IMR-90 (cell line): ENCODE measurements around the gene NPSR1. TPM values are rescaled to one million over a fixed set of nuclear protein-coding genes. Genes with fewer than 3 reads are reported as not detected.

Experiments used
- ATAC-seq: fragments of 200-7000 bp; cut with Tn5 transposase; 2 replicates; pipeline ENCODE4 v1.9.1; 2020; ENCODE audit warnings: low read depth, mild to moderate bottlenecking, moderate library complexity
- BruUV-seq: library from RNA; stranded (reverse); fragments of 400-500 nt; replicated peaks from 2 replicates; lab custom pipeline; 2021; lab: Mats Ljungman, UMichigan
- CTCF ChIA-PET: fragments of 300-600 bp; formaldehyde crosslinking; extraction: SDS; loops from one replicate; lab custom pipeline; 2021; ENCODE audit warnings: antibody characterized with exemption; lab: Yijun Ruan, JAX
- POLR2A ChIA-PET: fragments of 300-600 bp; sonication (Branson Sonifier 250); formaldehyde crosslinking; loops from one replicate; lab custom pipeline; 2022; ENCODE audit warnings: antibody characterized with exemption; ENCODE audit not compliant: unreplicated experiment; lab: Charles Lee
- DNase-seq: peaks from one replicate; pipeline ENCODE4 v3.0.0; 2013
- H2AFZ ChIP-seq: replicated peaks from 2 replicates; pipeline ENCODE3; 2013; ENCODE audit warnings: low read length, mild to moderate bottlenecking; ENCODE audit not compliant: poor library complexity
- H2AK5ac ChIP-seq: 2 replicates; pipeline ENCODE4 v1.6.1; 2013; ENCODE audit warnings: low read depth, low read length, inconsistent platforms
- H2AK9ac ChIP-seq: replicated peaks from 2 replicates; pipeline ENCODE3; 2013; ENCODE audit warnings: mild to moderate bottlenecking, low read depth, low read length, moderate library complexity; ENCODE audit not compliant: poor library complexity
- H2BK120ac ChIP-seq: 2 replicates; pipeline ENCODE4 v1.6.1; 2013; ENCODE audit warnings: low read depth, low read length, inconsistent platforms
- H2BK15ac ChIP-seq: 3 replicates; pipeline ENCODE4 v1.6.1; 2013; ENCODE audit warnings: low read depth, low read length, inconsistent platforms
- H2BK20ac ChIP-seq: 2 replicates; pipeline ENCODE4 v1.6.1; 2013; ENCODE audit warnings: low read depth, mild to moderate bottlenecking, inconsistent platforms, low read length, moderate library complexity
- H2BK5ac ChIP-seq: 2 replicates; pipeline ENCODE4 v1.6.1; 2013; ENCODE audit warnings: mild to moderate bottlenecking, low read depth, low read length, inconsistent platforms; ENCODE audit not compliant: poor library complexity, severe bottlenecking
- H3K14ac ChIP-seq: replicated peaks from 2 replicates; pipeline ENCODE4 v1.6.1; 2013; ENCODE audit warnings: low read depth, low read length, inconsistent platforms
- H3K18ac ChIP-seq: 2 replicates; pipeline ENCODE4 v1.6.1; 2013; ENCODE audit warnings: low read depth, low read length, control low read depth
- H3K23ac ChIP-seq: 2 replicates; pipeline ENCODE4 v1.6.1; 2013; ENCODE audit warnings: low read depth, low read length, inconsistent platforms
- H3K27ac ChIP-seq: 2 replicates; pipeline ENCODE4 v1.5.1; 2013; ENCODE audit warnings: mild to moderate bottlenecking, control low read depth, low read length; ENCODE audit not compliant: insufficient read depth
- H3K27me3 ChIP-seq: 2 replicates; pipeline ENCODE4 v1.6.1; 2013; ENCODE audit warnings: low read length; ENCODE audit not compliant: control insufficient read depth, insufficient read depth
- H3K36me3 ChIP-seq: 2 replicates; pipeline ENCODE4 v1.6.1; 2013; ENCODE audit warnings: low read length, mixed read lengths; ENCODE audit not compliant: control insufficient read depth, insufficient read depth
- H3K4ac ChIP-seq: 2 replicates; pipeline ENCODE4 v1.6.1; 2013; ENCODE audit warnings: low read depth, low read length, inconsistent platforms
- H3K4me1 ChIP-seq: 2 replicates; pipeline ENCODE4 v1.6.1; 2013; ENCODE audit warnings: low read length, mixed read lengths; ENCODE audit not compliant: control insufficient read depth, insufficient read depth
- H3K4me2 ChIP-seq: 2 replicates; pipeline ENCODE4 v1.6.1; 2013; ENCODE audit warnings: low read depth, mild to moderate bottlenecking, control low read depth, low read length, moderate library complexity
- H3K4me3 ChIP-seq: 2 replicates; pipeline ENCODE4 v1.5.1; 2013; ENCODE audit warnings: low read depth, mild to moderate bottlenecking, control low read depth, low read length, moderate library complexity; ENCODE audit not compliant: insufficient read depth
- H3K56ac ChIP-seq: 2 replicates; pipeline ENCODE4 v1.6.1; 2013; ENCODE audit warnings: low read length, inconsistent platforms; ENCODE audit not compliant: insufficient read depth; ENCODE audit errors: extremely low read depth
- H3K79me1 ChIP-seq, 2 experiments: 2 replicates each; pipeline ENCODE4 v1.6.1; 2013; ENCODE audit warnings: low read length in 2 of 2, inconsistent platforms in 1 of 2, low read depth in 1 of 2
- H3K9ac ChIP-seq: 2 replicates; pipeline ENCODE4 v1.6.1; 2013; ENCODE audit warnings: low read depth, low read length, control low read depth
- H3K9me1 ChIP-seq: 2 replicates; pipeline ENCODE4 v1.6.1; 2013; ENCODE audit warnings: low read length, inconsistent platforms; ENCODE audit not compliant: insufficient read depth
- H3K9me3 ChIP-seq: 2 replicates; pipeline ENCODE4 v1.6.1; 2013; ENCODE audit warnings: low read length; ENCODE audit not compliant: control insufficient read depth, insufficient read depth
- H4K20me1 ChIP-seq: 2 replicates; pipeline ENCODE4 v1.6.1; 2013; ENCODE audit warnings: low read length, inconsistent platforms; ENCODE audit not compliant: insufficient read depth
- H4K5ac ChIP-seq: 2 replicates; pipeline ENCODE4 v1.6.1; 2013; ENCODE audit warnings: mild to moderate bottlenecking, low read depth, low read length, control low read depth
- H4K8ac ChIP-seq, 2 experiments: 2 replicates each; pipeline ENCODE4 v1.6.1; 2013; ENCODE audit warnings: low read depth in 2 of 2, low read length in 2 of 2, control low read depth in 1 of 2, inconsistent platforms in 1 of 2
- H4K91ac ChIP-seq: 2 replicates; pipeline ENCODE4 v1.6.1; 2013; ENCODE audit warnings: low read depth, low read length, inconsistent platforms; ENCODE audit not compliant: insufficient read depth
- BHLHE40 ChIP-seq: fragments of 150-350 bp; IDR thresholded peaks from 2 replicates; pipeline ENCODE4 v1.6.1; 2016; ENCODE audit warnings: mild to moderate bottlenecking, low read depth, low read length
- CEBPB ChIP-seq: IDR thresholded peaks from 2 replicates; pipeline ENCODE4 v1.6.1; 2012; ENCODE audit warnings: low read depth, low read length, improper control_type of control experiment
- CHD1 ChIP-seq: IDR thresholded peaks from 2 replicates; pipeline ENCODE4 v1.6.1; 2012; ENCODE audit warnings: low read depth, low read length, improper control_type of control experiment
- FOS ChIP-seq: fragments of 150-350 bp; IDR thresholded peaks from 2 replicates; pipeline ENCODE4 v1.6.1; 2016; ENCODE audit warnings: low read depth, low read length
- MAFK ChIP-seq: IDR thresholded peaks from 2 replicates; pipeline ENCODE4 v1.6.1; 2012; ENCODE audit warnings: low read depth, low read length, improper control_type of control experiment
- MXI1 ChIP-seq: IDR thresholded peaks from 2 replicates; pipeline ENCODE4 v1.6.1; 2012; ENCODE audit warnings: low read depth, mild to moderate bottlenecking, low read length, moderate library complexity, borderline replicate concordance
- NFE2L2 ChIP-seq: fragments of 150-350 bp; IDR thresholded peaks from 2 replicates; pipeline ENCODE4 v1.6.1; 2016; ENCODE audit warnings: low read depth, mild to moderate bottlenecking, low read length
- POLR2A ChIP-seq: IDR thresholded peaks from 2 replicates; pipeline ENCODE4 v1.6.1; 2012; ENCODE audit warnings: mild to moderate bottlenecking, low read depth, low read length
- RAD21 ChIP-seq: IDR thresholded peaks from 2 replicates; pipeline ENCODE4 v1.6.1; 2012; ENCODE audit warnings: low read length, improper control_type of control experiment
- RCOR1 ChIP-seq: IDR thresholded peaks from 2 replicates; pipeline ENCODE4 v1.6.1; 2012; ENCODE audit warnings: mild to moderate bottlenecking, low read length, improper control_type of control experiment; ENCODE audit not compliant: insufficient replicate concordance
- RFX5 ChIP-seq: IDR thresholded peaks from 2 replicates; pipeline ENCODE4 v1.8.0; 2012; ENCODE audit warnings: low read depth, mild to moderate bottlenecking, low read length, moderate library complexity
- whole genome bisulfite sequencing, 2 experiments: methylation state at CpG; one replicate each; pipeline versions ENCODE4 v1.1.5 to v1.1.7; 2013; ENCODE audit warnings: missing lambda C conversion rate in 2 of 2; ENCODE audit not compliant: insufficient read length in 1 of 2; ENCODE audit errors: extremely low coverage in 2 of 2; 5-methylcytosine and 5-hydroxymethylcytosine counted together
- dilution Hi-C: fragments of 300-500 bp; cut with HindIII; formaldehyde crosslinking; loops from one replicate; pipeline ENCODE4 v1.14.3; 2018; ENCODE audit warnings: low sequenced_read_pairs; ENCODE audit not compliant: unreplicated experiment
- in situ Hi-C: fragments of 300-500 bp; cut with MboI; formaldehyde crosslinking; loops from 3 replicates; pipeline ENCODE4 v1.14.3; 2019; ENCODE audit warnings: low sequenced_read_pairs, inconsistent platforms, mixed read lengths
- intact Hi-C: fragments of 100-400 bp; cut with micrococcal nuclease; formaldehyde crosslinking; loops from 2 replicates; pipeline ENCODE4 v1.10.0; 2022
- polyA plus RNA-seq, 3 experiments: library from polyadenylated mRNA; depleted of rRNA; stranded (reverse); fragments of >200 nt; gene quantifications; 2 replicates each; pipeline ENCODE4 v1.2.3, GENCODE V29; 2012; ENCODE audit warnings: low replicate concordance in 1 of 3
- total RNA-seq: library from RNA; depleted of rRNA; stranded (reverse); fragments of >200 nt; gene quantifications from 2 replicates; pipeline ENCODE4 v1.2.3, GENCODE V29; 2012
- TF ChIP-seq, protein P1 (sequence below): fragments of 150-350 bp; IDR thresholded peaks from 2 replicates; pipeline ENCODE4 v1.6.1; 2016; ENCODE audit warnings: low read depth, mild to moderate bottlenecking, low read length, moderate library complexity, borderline replicate concordance
- TF ChIP-seq, protein P2 (sequence below): fragments of 150-350 bp; IDR thresholded peaks from 2 replicates; pipeline ENCODE4 v1.6.1; 2017; ENCODE audit warnings: mild to moderate bottlenecking, antibody characterized with exemption, low read length, low read depth

Gene NPSR1
- total and polyA plus RNA-seq, 2 of the 4 experiments (the other 2 are of a cell fraction) = not detected

- WGBS, 2 experiments = no CpG with 5 or more reads among the region's 6 CpGs
These were observed 14.4 kb downstream of the NPSR1 start for GRCh38 chr7:34672430-34672829.

More at GRCh38 chr7:34672430-34672829, 14.4 kb downstream of the NPSR1 start:
- H2AK5ac ChIP-seq = no peak overlapping the region
- TF ChIP-seq NFE2L2 (no peak), BHLHE40 (no peak), FOS (no peak), CHD1 (no peak), CEBPB (no peak), MAFK (no peak), RCOR1 (no peak), MXI1 (no peak), RFX5 (no peak), POLR2A (no peak), RAD21 (no peak)
- TF ChIP-seq, protein P1, sequence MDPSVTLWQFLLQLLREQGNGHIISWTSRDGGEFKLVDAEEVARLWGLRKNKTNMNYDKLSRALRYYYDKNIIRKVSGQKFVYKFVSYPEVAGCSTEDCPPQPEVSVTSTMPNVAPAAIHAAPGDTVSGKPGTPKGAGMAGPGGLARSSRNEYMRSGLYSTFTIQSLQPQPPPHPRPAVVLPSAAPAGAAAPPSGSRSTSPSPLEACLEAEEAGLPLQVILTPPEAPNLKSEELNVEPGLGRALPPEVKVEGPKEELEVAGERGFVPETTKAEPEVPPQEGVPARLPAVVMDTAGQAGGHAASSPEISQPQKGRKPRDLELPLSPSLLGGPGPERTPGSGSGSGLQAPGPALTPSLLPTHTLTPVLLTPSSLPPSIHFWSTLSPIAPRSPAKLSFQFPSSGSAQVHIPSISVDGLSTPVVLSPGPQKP = no peak
- TF ChIP-seq, protein P2, sequence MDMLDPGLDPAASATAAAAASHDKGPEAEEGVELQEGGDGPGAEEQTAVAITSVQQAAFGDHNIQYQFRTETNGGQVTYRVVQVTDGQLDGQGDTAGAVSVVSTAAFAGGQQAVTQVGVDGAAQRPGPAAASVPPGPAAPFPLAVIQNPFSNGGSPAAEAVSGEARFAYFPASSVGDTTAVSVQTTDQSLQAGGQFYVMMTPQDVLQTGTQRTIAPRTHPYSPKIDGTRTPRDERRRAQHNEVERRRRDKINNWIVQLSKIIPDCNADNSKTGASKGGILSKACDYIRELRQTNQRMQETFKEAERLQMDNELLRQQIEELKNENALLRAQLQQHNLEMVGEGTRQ = no peak
- H3K18ac ChIP-seq = no peak overlapping the region
- H3K4me1 ChIP-seq = no peaks in the 10 kb centered on the region
- no peaks in the 10 kb centered on the region for H3K36me3 ChIP-seq
- H3K27ac ChIP-seq = no peak overlapping the region
- DNase-seq (peak; percentile 17), ATAC-seq (no peak)
- no peak overlapping the region for H4K91ac ChIP-seq
- in situ Hi-C loops = no loop called here
- H4K20me1 ChIP-seq = no peaks in the 10 kb centered on the region
- no peak overlapping the region for H2BK5ac ChIP-seq
- no peak overlapping the region for H3K4me3 ChIP-seq
- no peak overlapping the region for H4K8ac ChIP-seq
- H2BK120ac ChIP-seq = no peak overlapping the region
- no peak overlapping the region for H4K5ac ChIP-seq
- no peaks in the 10 kb centered on the region; the same call in 1 of the 2 replicates for H3K9me3 ChIP-seq
- H3K4ac ChIP-seq = no peak overlapping the region
- no peak overlapping the region for H3K23ac ChIP-seq
- H3K9ac ChIP-seq = no peak overlapping the region
- no peak overlapping the region for H2BK15ac ChIP-seq
- H3K9me1 ChIP-seq = no peaks in the 10 kb centered on the region
- H2BK20ac ChIP-seq = no peak overlapping the region
- BruUV-seq = no TSS peak
- intact Hi-C loops = no loop called here
- CTCF ChIA-PET = interaction anchor here (1.5 kb wide), 1 partner anchor 8 kb away, joined by 3 read pairs; no protein-coding TSS in a partner anchor
- H3K56ac ChIP-seq = no peak overlapping the region
- POLR2A ChIA-PET = no interaction called here
- no peak overlapping the region for H3K4me2 ChIP-seq
- no peak overlapping the region for H2AFZ ChIP-seq
- H3K27me3 ChIP-seq = no peaks in the 10 kb centered on the region
- dilution Hi-C loops = no loop called here
- H3K14ac ChIP-seq = no peak overlapping the region
- no peak overlapping the region for H2AK9ac ChIP-seq
- H3K79me1 ChIP-seq = no peaks in the 10 kb centered on the region
